Kidney (tissue), 14 donors: ENCODE results near the gene PLCD3. TPM values are rescaled to one million over a fixed set of nuclear protein-coding genes. Genes with fewer than 3 reads are reported as not detected.
A peak's percentile ranks its signal among the peaks of the same experiment; 100 is the strongest.

Source experiments
- DNase-seq, 5 donors: peaks; one replicate each; pipeline ENCODE4 v3.0.0-alpha.2; 2013 to 2020
- FAIRE-seq: peaks from 2 replicates; lab custom pipeline; 2012; peaks lifted over from hg19 to GRCh38; lab: Jason Lieb, UNC
- H3K27ac ChIP-seq, 2 donors: one replicate each; pipeline ENCODE4 v1.7.0; 2013; ENCODE audit warnings: low read depth in 2 of 2, low read length in 2 of 2, inconsistent platforms in 1 of 2
- H3K27me3 ChIP-seq: one replicate; pipeline ENCODE4 v1.7.1; 2013; ENCODE audit warnings: low read length, inconsistent platforms; ENCODE audit not compliant: control insufficient read depth, insufficient read depth
- H3K36me3 ChIP-seq, 3 donors: one replicate each; pipeline versions ENCODE4 v1.7.0 to v1.7.1; 2013; ENCODE audit warnings: low read length in 3 of 3, control low read depth in 1 of 3, inconsistent platforms in 1 of 3; ENCODE audit not compliant: insufficient read depth in 3 of 3, control insufficient read depth in 2 of 3
- H3K4me1 ChIP-seq, 3 donors: one replicate each; pipeline versions ENCODE4 v1.7.0 to v1.7.1; 2013; ENCODE audit warnings: low read length in 3 of 3, inconsistent platforms in 1 of 3, low read depth in 1 of 3; ENCODE audit not compliant: control insufficient read depth in 2 of 3, insufficient read depth in 2 of 3
- H3K4me3 ChIP-seq, 3 donors: one replicate each; pipeline versions ENCODE4 v1.7.0 to v1.8.1; 2013; ENCODE audit warnings: low read length in 3 of 3, control low read depth in 1 of 3, inconsistent platforms in 1 of 3
- H3K9ac ChIP-seq, 3 donors: one replicate each; pipeline versions ENCODE4 v1.7.0 to v1.7.1; 2013; ENCODE audit warnings: low read length in 3 of 3, control low read depth in 1 of 3, inconsistent platforms in 1 of 3
- H3K9me3 ChIP-seq, 3 donors: one replicate each; pipeline versions ENCODE4 v1.7.0 to v1.7.1; 2013; ENCODE audit warnings: low read length in 3 of 3, control low read depth in 1 of 3, inconsistent platforms in 1 of 3; ENCODE audit not compliant: control insufficient read depth in 2 of 3, insufficient read depth in 1 of 3
- CTCF ChIP-seq: IDR thresholded peaks from 3 replicates; pipeline ENCODE4 v1.5.1; 2012; ENCODE audit warnings: mild to moderate bottlenecking, moderate library complexity, borderline replicate concordance; ENCODE audit not compliant: insufficient read depth; ENCODE audit errors: extremely low read depth
- intact Hi-C: fragments of 100-400 bp; cut with DNase I; formaldehyde crosslinking; loops from one replicate; pipeline ENCODE4 v1.11.1; 2022
- polyA plus RNA-seq: library from polyadenylated mRNA; stranded (reverse); fragments of 350-450 nt; fragmentation: Illumina TruSeq; extraction: RNeasy Lipid Tissue Mini Kit (QIAGEN cat#74804); gene quantifications from one replicate; pipeline ENCODE4 v1.2.3, GENCODE V29; 2014; ENCODE audit warnings: low read depth, low replicate concordance; ENCODE audit not compliant: insufficient read depth
- total RNA-seq: library from RNA; stranded (reverse); fragmentation: NEBNext Ultra II Directional; extraction: Animal tissue kit (Norgen Biotek cat#: 25700); gene quantifications from one replicate; pipeline ENCODE4 v1.2.1, GENCODE V29; 2021
- donor health status: control.
- donor health status: control.
- donor health status: control.
- donor health status: control.
- donor health status: control.
- donor health status: DM: yes; HTN: yes; CAD: no.
- donor health status: Normal renal cell carcinoma (clear cell type).

Gene PLCD3
- total and polyA plus RNA-seq, 2 donors from 2014 or later = 14.8 to 111 TPM

- Histone ChIP-seq H3K27ac (peak overlapping the region; percentile 97 to 100), H3K36me3 (no peaks in the 10 kb centered on the region), H3K9ac (peak overlapping the region; percentile 86 to 97 (median 97)), H3K9me3 (no peaks in the 10 kb centered on the region), H3K4me1 (peaks cover 6 to 26% (median 20%) of the 10 kb centered on the region in 3 donors), H3K4me3 (peak overlapping the region; percentile 78 to 97 (median 88)), H3K27me3 (no peaks in the 10 kb centered on the region)
- DNase-seq (peak; percentile 94 to 97 (median 96)), FAIRE-seq (no peak)
- intact Hi-C loops = no loop called here
- peak; percentile 83 for TF ChIP-seq CTCF
Observed at GRCh38 chr17:45149037-45149668, 16.8 kb upstream of the PLCD3 start.

- Histone ChIP-seq H3K9me3 (no peaks in the 10 kb centered on the region), H3K9ac (peak within 1 kb of the TSS; percentile 86 to 99 (median 97)), H3K4me3 (peak within 1 kb of the TSS; percentile 78 to 97 (median 88)), H3K36me3 (no peaks in the 10 kb centered on the region), H3K4me1 (peaks cover 6 to 26% (median 20%) of the 10 kb centered on the region in 3 donors), H3K27me3 (no peaks in the 10 kb centered on the region), H3K27ac (peak within 1 kb of the TSS; percentile 97 to 100)
- TF ChIP-seq CTCF = no peak
- intact Hi-C loops = no loop called here
- FAIRE-seq (peak; percentile 98), DNase-seq (peak; percentile 100)
Observed at GRCh38 chr17:45148183-45149036, 16.1 kb upstream of the PLCD3 start, which contains the start of gene HEXIM1. Gene HEXIM1 (plus strand): TSS chr17:45148475. CDS start chr17:45149191, 716 bp downstream.

GRCh38 chr17:45147581-45148182 is 15.4 kb upstream of the PLCD3 start:
- Histone ChIP-seq H3K4me3 (peak overlapping the region; percentile 69 to 96 (median 78)), H3K9ac (peak overlapping the region; percentile 84 to 99 (median 87)), H3K9me3 (no peaks in the 10 kb centered on the region), H3K36me3 (no peaks in the 10 kb centered on the region), H3K4me1 (peaks cover 6 to 26% (median 20%) of the 10 kb centered on the region in 3 donors), H3K27ac (peak overlapping the region; percentile 96 to 100), H3K27me3 (no peaks in the 10 kb centered on the region)
- DNase-seq = peak; percentile 90 to 98 (median 95)
- peak; percentile 8 for TF ChIP-seq CTCF
- no peak for FAIRE-seq
- intact Hi-C loops = no loop called here
